Vagina (tissue), 2 donors: ENCODE results near the gene CPM.

Experiments used
- CTCF ChIP-seq, 3 experiments: fragments of 450-650 bp in 2 of 3; fragments of 200-600 bp in 1 of 3; sonication (generic) in 1 of 3; IDR thresholded peaks; one replicate each; pipeline ENCODE4 v1.5.1; 2017 to 2019; ENCODE audit warnings: antibody characterized with exemption in 3 of 3, mild to moderate bottlenecking in 2 of 3, moderate library complexity in 2 of 3
- POLR2A ChIP-seq, 2 donors: fragments of 450-650 bp; IDR thresholded peaks; one replicate each; pipeline ENCODE4 v1.6.1; 2017; ENCODE audit warnings: antibody characterized with exemption in 2 of 2, mild to moderate bottlenecking in 2 of 2, moderate library complexity in 2 of 2

- TF ChIP-seq CTCF (IDR thresholded peaks at IDR 0.05) (no peak), POLR2A (IDR thresholded peaks at IDR 0.05) (no peak)
These were observed 120.3 kb downstream of the CPM start for GRCh38 chr12:68812553-68813241.
